HepG2 (cell line): Measurements from ENCODE around the gene PVALB. TPM values are rescaled to one million over a fixed set of nuclear protein-coding genes. Genes with fewer than 3 reads are reported as not detected.

ENCODE experiments used
- AKAP8 ChIP-seq: sonication (generic); formaldehyde crosslinking; IDR thresholded peaks from 2 replicates; pipeline ENCODE4 v1.5.1; 2020; ENCODE audit warnings: mild to moderate bottlenecking, missing genetic modification reagents
- CHD2 ChIP-seq: IDR thresholded peaks from 2 replicates; pipeline ENCODE4 v1.6.1; 2011; ENCODE audit warnings: low read depth, low read length, improper control_type of control experiment
- POGZ ChIP-seq: sonication (generic); formaldehyde crosslinking; IDR thresholded peaks from 2 replicates; pipeline ENCODE4 v1.4.0; 2020; ENCODE audit warnings: mild to moderate bottlenecking, missing genetic modification reagents
- REXO4 ChIP-seq: sonication (generic); formaldehyde crosslinking; IDR thresholded peaks from 2 replicates; pipeline ENCODE4 v1.8.0; 2022; ENCODE audit warnings: missing genetic modification reagents, mild to moderate bottlenecking, borderline replicate concordance
- SSRP1 ChIP-seq: IDR thresholded peaks from 2 replicates; pipeline ENCODE4 v1.6.1; 2016; ENCODE audit warnings: control low read depth
- TBX2 ChIP-seq: sonication (generic); formaldehyde crosslinking; IDR thresholded peaks from 2 replicates; pipeline ENCODE4 v1.5.0; 2020; ENCODE audit warnings: missing genetic modification reagents, mild to moderate bottlenecking, borderline replicate concordance
- YEATS4 ChIP-seq: sonication (generic); formaldehyde crosslinking; IDR thresholded peaks from 2 replicates; pipeline ENCODE4 v1.4.0; 2020; ENCODE audit warnings: missing genetic modification reagents, borderline replicate concordance
- ZFP91 ChIP-seq: sonication (generic); formaldehyde crosslinking; IDR thresholded peaks from 2 replicates; pipeline ENCODE4 v1.9.0; 2022; ENCODE audit warnings: missing genetic modification reagents, mild to moderate bottlenecking, borderline replicate concordance
- ZNF512B ChIP-seq: sonication (generic); formaldehyde crosslinking; IDR thresholded peaks from 2 replicates; pipeline ENCODE4 v1.5.1; 2020; ENCODE audit warnings: missing genetic modification reagents, mild to moderate bottlenecking, borderline replicate concordance
- ZNF709 ChIP-seq: sonication (generic); formaldehyde crosslinking; IDR thresholded peaks from 2 replicates; pipeline ENCODE4 v1.5.0; 2020; ENCODE audit warnings: mild to moderate bottlenecking, missing genetic modification reagents
- polyA plus RNA-seq, 8 experiments: library from polyadenylated mRNA; depleted of rRNA in 3 of 8; stranded (reverse) in 7 of 8; unstranded in 1 of 8; fragments of >200 nt; fragmentation: Illumina TruSeq in 4 of 8; extraction: Trizol in 4 of 8; gene quantifications; 2 replicates each; pipeline versions ENCODE4 v1.2.1 to v1.2.3, GENCODE V29; 2011 to 2016; ENCODE audit warnings: low read depth in 4 of 8, missing spikeins in 1 of 8, mixed read lengths in 1 of 8; ENCODE audit not compliant: insufficient read depth in 1 of 8
- total RNA-seq, 5 experiments: library from RNA; depleted of rRNA; stranded (reverse); fragments of >200 nt; fragmentation: Illumina TruSeq; extraction: Trizol; gene quantifications; 2 replicates each; pipeline ENCODE4 v1.2.3, GENCODE V29; 2016; ENCODE audit warnings: low read depth in 1 of 5
- TF ChIP-seq, protein P1 (sequence below): sonication (generic); formaldehyde crosslinking; conservative IDR thresholded peaks from 2 replicates; pipeline ENCODE4 v1.8.0; 2022; ENCODE audit warnings: mild to moderate bottlenecking, moderate library complexity, missing genetic modification reagents
- TF ChIP-seq, protein P2 (sequence below): sonication (generic); formaldehyde crosslinking; IDR thresholded peaks from 2 replicates; pipeline ENCODE4 v1.9.0; 2021; ENCODE audit warnings: missing genetic modification reagents, borderline replicate concordance
- TF ChIP-seq, protein P3 (sequence below): sonication (generic); formaldehyde crosslinking; IDR thresholded peaks from 2 replicates; pipeline ENCODE4 v1.4.0; 2020; ENCODE audit warnings: missing genetic modification reagents, borderline replicate concordance
- TF ChIP-seq, protein P4 (sequence below): sonication (generic); formaldehyde crosslinking; IDR thresholded peaks from 2 replicates; pipeline ENCODE4 v1.5.0; 2020; ENCODE audit warnings: missing genetic modification reagents

PVALB gene
- total and polyA plus RNA-seq, 2 of the 13 experiments (the other 11 are each of a cell fraction or from before 2014, with no cell fraction given) = not detected

- no peak for TF ChIP-seq CHD2
- no peak for TF ChIP-seq ZFP91 (CRISPR knock-in tag)
- TF ChIP-seq, protein P1, sequence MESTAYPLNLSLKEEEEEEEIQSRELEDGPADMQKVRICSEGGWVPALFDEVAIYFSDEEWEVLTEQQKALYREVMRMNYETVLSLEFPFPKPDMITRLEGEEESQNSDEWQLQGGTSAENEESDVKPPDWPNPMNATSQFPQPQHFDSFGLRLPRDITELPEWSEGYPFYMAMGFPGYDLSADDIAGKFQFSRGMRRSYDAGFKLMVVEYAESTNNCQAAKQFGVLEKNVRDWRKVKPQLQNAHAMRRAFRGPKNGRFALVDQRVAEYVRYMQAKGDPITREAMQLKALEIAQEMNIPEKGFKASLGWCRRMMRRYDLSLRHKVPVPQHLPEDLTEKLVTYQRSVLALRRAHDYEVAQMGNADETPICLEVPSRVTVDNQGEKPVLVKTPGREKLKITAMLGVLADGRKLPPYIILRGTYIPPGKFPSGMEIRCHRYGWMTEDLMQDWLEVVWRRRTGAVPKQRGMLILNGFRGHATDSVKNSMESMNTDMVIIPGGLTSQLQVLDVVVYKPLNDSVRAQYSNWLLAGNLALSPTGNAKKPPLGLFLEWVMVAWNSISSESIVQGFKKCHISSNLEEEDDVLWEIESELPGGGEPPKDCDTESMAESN = no peak
- TF ChIP-seq POGZ (CRISPR knock-in tag) = no peak
- TF ChIP-seq, protein P2, sequence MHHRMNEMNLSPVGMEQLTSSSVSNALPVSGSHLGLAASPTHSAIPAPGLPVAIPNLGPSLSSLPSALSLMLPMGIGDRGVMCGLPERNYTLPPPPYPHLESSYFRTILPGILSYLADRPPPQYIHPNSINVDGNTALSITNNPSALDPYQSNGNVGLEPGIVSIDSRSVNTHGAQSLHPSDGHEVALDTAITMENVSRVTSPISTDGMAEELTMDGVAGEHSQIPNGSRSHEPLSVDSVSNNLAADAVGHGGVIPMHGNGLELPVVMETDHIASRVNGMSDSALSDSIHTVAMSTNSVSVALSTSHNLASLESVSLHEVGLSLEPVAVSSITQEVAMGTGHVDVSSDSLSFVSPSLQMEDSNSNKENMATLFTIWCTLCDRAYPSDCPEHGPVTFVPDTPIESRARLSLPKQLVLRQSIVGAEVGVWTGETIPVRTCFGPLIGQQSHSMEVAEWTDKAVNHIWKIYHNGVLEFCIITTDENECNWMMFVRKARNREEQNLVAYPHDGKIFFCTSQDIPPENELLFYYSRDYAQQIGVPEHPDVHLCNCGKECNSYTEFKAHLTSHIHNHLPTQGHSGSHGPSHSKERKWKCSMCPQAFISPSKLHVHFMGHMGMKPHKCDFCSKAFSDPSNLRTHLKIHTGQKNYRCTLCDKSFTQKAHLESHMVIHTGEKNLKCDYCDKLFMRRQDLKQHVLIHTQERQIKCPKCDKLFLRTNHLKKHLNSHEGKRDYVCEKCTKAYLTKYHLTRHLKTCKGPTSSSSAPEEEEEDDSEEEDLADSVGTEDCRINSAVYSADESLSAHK (CRISPR knock-in tag) = no peak
- TF ChIP-seq YEATS4 (CRISPR knock-in tag) = no peak
- no peak for TF ChIP-seq ZNF709 (CRISPR knock-in tag)
- TF ChIP-seq AKAP8 (CRISPR knock-in tag) = no peak
- no peak for TF ChIP-seq ZNF512B
- TF ChIP-seq, protein P3, sequence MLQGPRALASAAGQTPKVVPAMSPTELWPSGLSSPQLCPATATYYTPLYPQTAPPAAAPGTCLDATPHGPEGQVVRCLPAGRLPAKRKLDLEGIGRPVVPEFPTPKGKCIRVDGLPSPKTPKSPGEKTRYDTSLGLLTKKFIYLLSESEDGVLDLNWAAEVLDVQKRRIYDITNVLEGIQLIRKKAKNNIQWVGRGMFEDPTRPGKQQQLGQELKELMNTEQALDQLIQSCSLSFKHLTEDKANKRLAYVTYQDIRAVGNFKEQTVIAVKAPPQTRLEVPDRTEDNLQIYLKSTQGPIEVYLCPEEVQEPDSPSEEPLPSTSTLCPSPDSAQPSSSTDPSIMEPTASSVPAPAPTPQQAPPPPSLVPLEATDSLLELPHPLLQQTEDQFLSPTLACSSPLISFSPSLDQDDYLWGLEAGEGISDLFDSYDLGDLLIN (CRISPR knock-in tag) = no peak
- TF ChIP-seq TBX2 (CRISPR knock-in tag) = no peak
- TF ChIP-seq, protein P4, sequence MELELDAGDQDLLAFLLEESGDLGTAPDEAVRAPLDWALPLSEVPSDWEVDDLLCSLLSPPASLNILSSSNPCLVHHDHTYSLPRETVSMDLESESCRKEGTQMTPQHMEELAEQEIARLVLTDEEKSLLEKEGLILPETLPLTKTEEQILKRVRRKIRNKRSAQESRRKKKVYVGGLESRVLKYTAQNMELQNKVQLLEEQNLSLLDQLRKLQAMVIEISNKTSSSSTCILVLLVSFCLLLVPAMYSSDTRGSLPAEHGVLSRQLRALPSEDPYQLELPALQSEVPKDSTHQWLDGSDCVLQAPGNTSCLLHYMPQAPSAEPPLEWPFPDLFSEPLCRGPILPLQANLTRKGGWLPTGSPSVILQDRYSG (CRISPR knock-in tag) = no peak
- no peak for TF ChIP-seq SSRP1 (CRISPR knock-in tag)
- no peak for TF ChIP-seq REXO4 (CRISPR knock-in tag)
Measured at GRCh38 chr22:36797911-36798673, 18.7 kb downstream of the PVALB start (continued).
